Prostate gland (tissue), 2 donors: ENCODE results near the gene TMEM213. TPM values are rescaled to one million over a fixed set of nuclear protein-coding genes. Genes with fewer than 3 reads are reported as not detected.

Experiments used
- DNase-seq: peaks from one replicate; pipeline ENCODE4 v3.0.0-alpha.2; 2019; ENCODE audit warnings: low spot score
- H3K27ac ChIP-seq, 2 donors: fragments of 200-600 bp; sonication (generic); 2 replicates each; pipeline ENCODE4 v1.5.1; 2017 to 2019
- H3K27me3 ChIP-seq: fragments of 200-600 bp; sonication (generic); replicated peaks from 2 replicates; pipeline ENCODE4 v1.5.1; 2019; ENCODE audit not compliant: insufficient read depth
- H3K36me3 ChIP-seq, 2 donors: fragments of 200-600 bp; sonication (generic); 1 replicate in 1 of 2; 2 replicates in 1 of 2; pipeline versions ENCODE4 v1.5.1 to v1.8.1; 2017 to 2019
- H3K4me1 ChIP-seq: fragments of 200-600 bp; sonication (generic); replicated peaks from 2 replicates; pipeline ENCODE4 v1.5.1; 2019
- H3K4me3 ChIP-seq, 2 donors: fragments of 200-600 bp; sonication (generic); 2 replicates each; pipeline ENCODE4 v1.5.1; 2017 to 2019
- H3K9me3 ChIP-seq: fragments of 200-600 bp; sonication (generic); 2 replicates; pipeline ENCODE4 v1.5.1; 2017
- CTCF ChIP-seq, 4 experiments: fragments of 200-600 bp in 2 of 4; fragments of 450-650 bp in 2 of 4; sonication (generic) in 2 of 4; IDR thresholded peaks; 1 replicate in 3 of 4; 2 replicates in 1 of 4; pipeline ENCODE4 v1.5.1; 2016 to 2019; ENCODE audit warnings: antibody characterized with exemption in 4 of 4, mild to moderate bottlenecking in 2 of 4, moderate library complexity in 2 of 4
- POLR2A ChIP-seq: fragments of 450-650 bp; IDR thresholded peaks from one replicate; pipeline ENCODE4 v1.6.1; 2016; ENCODE audit warnings: antibody characterized with exemption, mild to moderate bottlenecking
- POLR2AphosphoS5 ChIP-seq: sonication (generic); formaldehyde crosslinking; IDR thresholded peaks from one replicate; pipeline ENCODE4 v1.6.1; 2017; ENCODE audit warnings: antibody characterized with exemption
- WGBS: methylation state at CpG from one replicate; pipeline ENCODE4 v1.1.5; 2018; 5-methylcytosine and 5-hydroxymethylcytosine counted together
- intact Hi-C: fragments of 100-400 bp; cut with DNase I; formaldehyde crosslinking; loops from one replicate; pipeline ENCODE4 v1.14.2; 2022
- total RNA-seq, 2 donors: library from RNA; depleted of rRNA; stranded (reverse); fragments of >200 nt; gene quantifications; one replicate each; pipeline ENCODE4 v1.1.0, GENCODE V29; 2016

TMEM213 gene
- total RNA-seq, 2 donors from 2014 or later = 0.55 TPM; not detected in 1

GRCh38 chr7:138828302-138828701, 30.5 kb downstream of the TMEM213 start:
- intact Hi-C loops = no loop called here
- Histone ChIP-seq H3K27ac (no peak overlapping the region), H3K9me3 (no peaks in the 10 kb centered on the region), H3K27me3 (no peaks in the 10 kb centered on the region), H3K4me1 (no peaks in the 10 kb centered on the region), H3K4me3 (no peak overlapping the region), H3K36me3 (no peaks in the 10 kb centered on the region)
- TF ChIP-seq POLR2A = no peak
- TF ChIP-seq CTCF (IDR thresholded peaks at IDR 0.05) = no peak
- TF ChIP-seq POLR2AphosphoS5 = no peak
- WGBS = 49% methylated on average over 2 of the region's 2 CpGs
- DNase-seq = no peak

- intact Hi-C loops = no loop called here
- H3K36me3 ChIP-seq = no peaks in the 10 kb centered on the region
Observed at GRCh38 chr7:138829335-138829734, 31.5 kb downstream of the TMEM213 start.

GRCh38 chr7:138832966-138833365, 35.2 kb downstream of the TMEM213 start:
- Histone ChIP-seq H3K27me3 (no peaks in the 10 kb centered on the region), H3K4me1 (no peaks in the 10 kb centered on the region), H3K9me3 (no peaks in the 10 kb centered on the region), H3K36me3 (no peaks in the 10 kb centered on the region), H3K4me3 (no peak overlapping the region), H3K27ac (no peak overlapping the region)
- TF ChIP-seq POLR2AphosphoS5 (no peak), POLR2A (no peak), CTCF (IDR thresholded peaks at IDR 0.05) (no peak)
- intact Hi-C loops = no loop called here
- 91% methylated on average over 10 of the region's 10 CpGs for WGBS
- DNase-seq = no peak

More at GRCh38 chr7:138829335-138829734, 31.5 kb downstream of the TMEM213 start:
- Histone ChIP-seq H3K27ac (no peak overlapping the region), H3K27me3 (no peaks in the 10 kb centered on the region), H3K4me1 (no peaks in the 10 kb centered on the region), H3K4me3 (no peak overlapping the region), H3K9me3 (no peaks in the 10 kb centered on the region)
- 90% methylated on average over 11 of the region's 11 CpGs for WGBS
- no peak for TF ChIP-seq POLR2AphosphoS5
- DNase-seq = no peak

- no peaks in the 10 kb centered on the region for H3K27me3 ChIP-seq
- intact Hi-C loops = no loop called here
- no peak for TF ChIP-seq POLR2AphosphoS5
- TF ChIP-seq CTCF (IDR thresholded peaks at IDR 0.05) = no peak
- TF ChIP-seq POLR2A = no peak
- no peaks in the 10 kb centered on the region for H3K36me3 ChIP-seq
- H3K4me3 ChIP-seq = no peak overlapping the region
- no peaks in the 10 kb centered on the region for H3K4me1 ChIP-seq
- H3K9me3 ChIP-seq = no peaks in the 10 kb centered on the region
- WGBS = 73% methylated on average over 5 of the region's 5 CpGs
- DNase-seq = no peak
- H3K27ac ChIP-seq = no peak overlapping the region
Observed at GRCh38 chr7:138833596-138833995, 35.8 kb downstream of the TMEM213 start.

GRCh38 chr7:138834583-138834982, 36.8 kb downstream of the TMEM213 start:
- Histone ChIP-seq H3K36me3 (no peaks in the 10 kb centered on the region), H3K4me1 (no peaks in the 10 kb centered on the region), H3K4me3 (no peak overlapping the region), H3K9me3 (no peaks in the 10 kb centered on the region), H3K27me3 (no peaks in the 10 kb centered on the region), H3K27ac (no peak overlapping the region)
- intact Hi-C loops = no loop called here
- 92% methylated on average over 9 of the region's 9 CpGs for WGBS
- no peak for DNase-seq
- TF ChIP-seq CTCF (IDR thresholded peaks at IDR 0.05) = no peak
